WTC11 (cell line): ENCODE data around the gene PRR5L.

Experiments
- CBFB ChIP-seq: sonication (generic); formaldehyde crosslinking; IDR thresholded peaks from 2 replicates; pipeline ENCODE4 v1.8.1; 2022; ENCODE audit warnings: mild to moderate bottlenecking, low read depth, missing genetic modification reagents
- E2F5 ChIP-seq: sonication (generic); formaldehyde crosslinking; IDR thresholded peaks from 2 replicates; pipeline ENCODE4 v1.8.1; 2022; ENCODE audit warnings: mild to moderate bottlenecking, moderate library complexity, missing genetic modification reagents
- JUN ChIP-seq: sonication (generic); formaldehyde crosslinking; IDR thresholded peaks from 2 replicates; pipeline ENCODE4 v1.8.0; 2023; ENCODE audit warnings: mild to moderate bottlenecking, missing genetic modification reagents
- SMAD3 ChIP-seq: sonication (generic); formaldehyde crosslinking; IDR thresholded peaks from 2 replicates; pipeline ENCODE4 v1.8.0; 2022; ENCODE audit warnings: missing genetic modification reagents, mild to moderate bottlenecking, borderline replicate concordance
- SP1 ChIP-seq: sonication (generic); formaldehyde crosslinking; conservative IDR thresholded peaks from 2 replicates; pipeline ENCODE4 v1.8.1; 2022; ENCODE audit warnings: missing genetic modification reagents
- ZNF416 ChIP-seq: fragments of 250-450 bp; sonication (Bioruptor Pico); IDR thresholded peaks from 2 replicates; pipeline ENCODE4 v1.9.0; 2021; ENCODE audit warnings: mild to moderate bottlenecking, inconsistent platforms
- TF ChIP-seq, protein P1 (sequence below): sonication (generic); formaldehyde crosslinking; IDR thresholded peaks from 2 replicates; pipeline ENCODE4 v1.8.1; 2022; ENCODE audit warnings: low read depth, mild to moderate bottlenecking, moderate library complexity, missing genetic modification reagents, borderline replicate concordance
- TF ChIP-seq, protein P2 (sequence below): sonication (generic); formaldehyde crosslinking; IDR thresholded peaks from 2 replicates; pipeline ENCODE4 v1.8.0; 2023; ENCODE audit warnings: missing genetic modification reagents
- TF ChIP-seq, protein P3 (sequence below): fragments of 200-600 bp; IDR thresholded peaks from 2 replicates; pipeline ENCODE4 v1.8.0; 2022; ENCODE audit warnings: antibody characterized with exemption
- TF ChIP-seq, protein P4 (sequence below): sonication (generic); formaldehyde crosslinking; IDR thresholded peaks from 2 replicates; pipeline ENCODE4 v1.8.1; 2022; ENCODE audit warnings: low read depth, missing genetic modification reagents, borderline replicate concordance
- TF ChIP-seq, protein P5 (sequence below): sonication (generic); formaldehyde crosslinking; IDR thresholded peaks from 2 replicates; pipeline ENCODE4 v1.8.0; 2022; ENCODE audit warnings: mild to moderate bottlenecking, missing genetic modification reagents
- TF ChIP-seq, protein P6 (sequence below): sonication (generic); formaldehyde crosslinking; IDR thresholded peaks from 2 replicates; pipeline ENCODE4 v1.8.1; 2023; ENCODE audit warnings: mild to moderate bottlenecking, moderate library complexity, missing genetic modification reagents
- TF ChIP-seq, protein P7 (sequence below): sonication (generic); formaldehyde crosslinking; IDR thresholded peaks from 2 replicates; pipeline ENCODE4 v1.8.0; 2022; ENCODE audit warnings: mild to moderate bottlenecking, missing genetic modification reagents

DNA sequence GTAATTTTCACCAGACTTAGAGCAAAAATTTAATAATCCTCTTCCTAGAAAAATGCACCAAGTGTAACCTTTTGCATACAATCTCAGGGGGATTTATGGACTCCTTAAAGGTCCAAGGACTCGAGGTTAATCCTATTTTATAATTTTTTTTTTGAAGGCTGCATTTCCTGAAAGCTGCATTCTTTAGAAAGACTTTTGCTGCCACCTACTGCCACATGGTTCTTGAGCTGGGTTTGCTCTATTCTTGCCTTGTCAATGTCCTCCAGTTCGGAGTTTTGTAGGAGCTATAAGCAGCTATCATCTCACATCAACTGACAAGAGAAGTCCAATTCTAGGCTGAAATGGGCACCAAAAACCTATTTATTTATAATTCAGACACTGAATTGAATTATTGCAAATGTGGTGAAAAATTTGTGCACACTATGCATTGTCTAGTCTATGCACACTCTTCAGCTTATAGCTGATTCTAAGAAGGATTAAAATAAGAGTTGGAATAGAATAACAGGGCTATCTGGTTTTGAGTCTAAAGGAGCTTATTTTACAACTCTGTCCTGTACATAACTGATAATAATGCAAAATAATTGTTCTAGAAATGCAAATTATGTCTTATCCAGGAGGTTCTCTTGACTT, 182.7 kb downstream of the PRR5L start:
- TF ChIP-seq, protein P1, sequence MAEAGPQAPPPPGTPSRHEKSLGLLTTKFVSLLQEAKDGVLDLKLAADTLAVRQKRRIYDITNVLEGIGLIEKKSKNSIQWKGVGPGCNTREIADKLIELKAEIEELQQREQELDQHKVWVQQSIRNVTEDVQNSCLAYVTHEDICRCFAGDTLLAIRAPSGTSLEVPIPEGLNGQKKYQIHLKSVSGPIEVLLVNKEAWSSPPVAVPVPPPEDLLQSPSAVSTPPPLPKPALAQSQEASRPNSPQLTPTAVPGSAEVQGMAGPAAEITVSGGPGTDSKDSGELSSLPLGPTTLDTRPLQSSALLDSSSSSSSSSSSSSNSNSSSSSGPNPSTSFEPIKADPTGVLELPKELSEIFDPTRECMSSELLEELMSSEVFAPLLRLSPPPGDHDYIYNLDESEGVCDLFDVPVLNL = no peak
- TF ChIP-seq, protein P2, sequence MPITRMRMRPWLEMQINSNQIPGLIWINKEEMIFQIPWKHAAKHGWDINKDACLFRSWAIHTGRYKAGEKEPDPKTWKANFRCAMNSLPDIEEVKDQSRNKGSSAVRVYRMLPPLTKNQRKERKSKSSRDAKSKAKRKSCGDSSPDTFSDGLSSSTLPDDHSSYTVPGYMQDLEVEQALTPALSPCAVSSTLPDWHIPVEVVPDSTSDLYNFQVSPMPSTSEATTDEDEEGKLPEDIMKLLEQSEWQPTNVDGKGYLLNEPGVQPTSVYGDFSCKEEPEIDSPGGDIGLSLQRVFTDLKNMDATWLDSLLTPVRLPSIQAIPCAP (CRISPR knock-in tag) = no peak
- no peak for TF ChIP-seq JUN
- TF ChIP-seq, protein P3, sequence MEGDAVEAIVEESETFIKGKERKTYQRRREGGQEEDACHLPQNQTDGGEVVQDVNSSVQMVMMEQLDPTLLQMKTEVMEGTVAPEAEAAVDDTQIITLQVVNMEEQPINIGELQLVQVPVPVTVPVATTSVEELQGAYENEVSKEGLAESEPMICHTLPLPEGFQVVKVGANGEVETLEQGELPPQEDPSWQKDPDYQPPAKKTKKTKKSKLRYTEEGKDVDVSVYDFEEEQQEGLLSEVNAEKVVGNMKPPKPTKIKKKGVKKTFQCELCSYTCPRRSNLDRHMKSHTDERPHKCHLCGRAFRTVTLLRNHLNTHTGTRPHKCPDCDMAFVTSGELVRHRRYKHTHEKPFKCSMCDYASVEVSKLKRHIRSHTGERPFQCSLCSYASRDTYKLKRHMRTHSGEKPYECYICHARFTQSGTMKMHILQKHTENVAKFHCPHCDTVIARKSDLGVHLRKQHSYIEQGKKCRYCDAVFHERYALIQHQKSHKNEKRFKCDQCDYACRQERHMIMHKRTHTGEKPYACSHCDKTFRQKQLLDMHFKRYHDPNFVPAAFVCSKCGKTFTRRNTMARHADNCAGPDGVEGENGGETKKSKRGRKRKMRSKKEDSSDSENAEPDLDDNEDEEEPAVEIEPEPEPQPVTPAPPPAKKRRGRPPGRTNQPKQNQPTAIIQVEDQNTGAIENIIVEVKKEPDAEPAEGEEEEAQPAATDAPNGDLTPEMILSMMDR = no peak
- TF ChIP-seq, protein P4, sequence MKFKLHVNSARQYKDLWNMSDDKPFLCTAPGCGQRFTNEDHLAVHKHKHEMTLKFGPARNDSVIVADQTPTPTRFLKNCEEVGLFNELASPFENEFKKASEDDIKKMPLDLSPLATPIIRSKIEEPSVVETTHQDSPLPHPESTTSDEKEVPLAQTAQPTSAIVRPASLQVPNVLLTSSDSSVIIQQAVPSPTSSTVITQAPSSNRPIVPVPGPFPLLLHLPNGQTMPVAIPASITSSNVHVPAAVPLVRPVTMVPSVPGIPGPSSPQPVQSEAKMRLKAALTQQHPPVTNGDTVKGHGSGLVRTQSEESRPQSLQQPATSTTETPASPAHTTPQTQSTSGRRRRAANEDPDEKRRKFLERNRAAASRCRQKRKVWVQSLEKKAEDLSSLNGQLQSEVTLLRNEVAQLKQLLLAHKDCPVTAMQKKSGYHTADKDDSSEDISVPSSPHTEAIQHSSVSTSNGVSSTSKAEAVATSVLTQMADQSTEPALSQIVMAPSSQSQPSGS = no peak
- TF ChIP-seq SMAD3 (CRISPR knock-in tag) = no peak
- no peak for TF ChIP-seq ZNF416
- TF ChIP-seq CBFB (CRISPR knock-in tag) = no peak
- TF ChIP-seq, protein P5, sequence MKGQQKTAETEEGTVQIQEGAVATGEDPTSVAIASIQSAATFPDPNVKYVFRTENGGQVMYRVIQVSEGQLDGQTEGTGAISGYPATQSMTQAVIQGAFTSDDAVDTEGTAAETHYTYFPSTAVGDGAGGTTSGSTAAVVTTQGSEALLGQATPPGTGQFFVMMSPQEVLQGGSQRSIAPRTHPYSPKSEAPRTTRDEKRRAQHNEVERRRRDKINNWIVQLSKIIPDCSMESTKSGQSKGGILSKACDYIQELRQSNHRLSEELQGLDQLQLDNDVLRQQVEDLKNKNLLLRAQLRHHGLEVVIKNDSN (CRISPR knock-in tag) = no peak
- TF ChIP-seq, protein P6, sequence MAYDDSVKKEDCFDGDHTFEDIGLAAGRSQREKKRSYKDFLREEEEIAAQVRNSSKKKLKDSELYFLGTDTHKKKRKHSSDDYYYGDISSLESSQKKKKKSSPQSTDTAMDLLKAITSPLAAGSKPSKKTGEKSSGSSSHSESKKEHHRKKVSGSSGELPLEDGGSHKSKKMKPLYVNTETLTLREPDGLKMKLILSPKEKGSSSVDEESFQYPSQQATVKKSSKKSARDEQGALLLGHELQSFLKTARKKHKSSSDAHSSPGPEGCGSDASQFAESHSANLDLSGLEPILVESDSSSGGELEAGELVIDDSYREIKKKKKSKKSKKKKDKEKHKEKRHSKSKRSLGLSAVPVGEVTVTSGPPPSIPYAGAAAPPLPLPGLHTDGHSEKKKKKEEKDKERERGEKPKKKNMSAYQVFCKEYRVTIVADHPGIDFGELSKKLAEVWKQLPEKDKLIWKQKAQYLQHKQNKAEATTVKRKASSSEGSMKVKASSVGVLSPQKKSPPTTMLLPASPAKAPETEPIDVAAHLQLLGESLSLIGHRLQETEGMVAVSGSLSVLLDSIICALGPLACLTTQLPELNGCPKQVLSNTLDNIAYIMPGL = no peak
- TF ChIP-seq, protein P7, sequence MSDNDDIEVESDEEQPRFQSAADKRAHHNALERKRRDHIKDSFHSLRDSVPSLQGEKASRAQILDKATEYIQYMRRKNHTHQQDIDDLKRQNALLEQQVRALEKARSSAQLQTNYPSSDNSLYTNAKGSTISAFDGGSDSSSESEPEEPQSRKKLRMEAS = no peak
- no peak for TF ChIP-seq E2F5
- no peak for TF ChIP-seq SP1 (CRISPR knock-in tag)
